B cell (primary cell): ENCODE measurements around the gene CCDC91.

Experiments
- CTCF ChIP-seq: fragments of 200-600 bp; IDR thresholded peaks from one replicate; pipeline ENCODE4 v1.8.0; 2022; ENCODE audit warnings: antibody characterized with exemption, mild to moderate bottlenecking
- EZH2 ChIP-seq: IDR thresholded peaks from 2 replicates; pipeline ENCODE4 v1.6.1; 2012; ENCODE audit warnings: borderline replicate concordance, low read depth, mild to moderate bottlenecking, moderate library complexity, low read length; ENCODE audit not compliant: insufficient read depth, poor library complexity, severe bottlenecking

- no peak for TF ChIP-seq CTCF
- no peak for TF ChIP-seq EZH2
These were observed 365.5 kb downstream of the CCDC91 start for GRCh38 chr12:28555748-28556147.
